Fibroblast of skin of back (primary cell): ENCODE measurements around the gene AUNIP.
A peak's percentile ranks its signal among the peaks of the same experiment; 100 is the strongest.
"Not testable (repeated sequence)": the region's sequence is repeated elsewhere in the genome, so short reads cannot be mapped to it uniquely, and the experiment has no call there.

Experiments
- DNase-seq: peaks from one replicate; pipeline ENCODE4 v3.0.0-alpha.2; 2013

Gene AUNIP

GRCh38 chr1:25863486-25864262 is 4.4 kb upstream of the AUNIP start:
- DNase-seq, result no peak

DNA sequence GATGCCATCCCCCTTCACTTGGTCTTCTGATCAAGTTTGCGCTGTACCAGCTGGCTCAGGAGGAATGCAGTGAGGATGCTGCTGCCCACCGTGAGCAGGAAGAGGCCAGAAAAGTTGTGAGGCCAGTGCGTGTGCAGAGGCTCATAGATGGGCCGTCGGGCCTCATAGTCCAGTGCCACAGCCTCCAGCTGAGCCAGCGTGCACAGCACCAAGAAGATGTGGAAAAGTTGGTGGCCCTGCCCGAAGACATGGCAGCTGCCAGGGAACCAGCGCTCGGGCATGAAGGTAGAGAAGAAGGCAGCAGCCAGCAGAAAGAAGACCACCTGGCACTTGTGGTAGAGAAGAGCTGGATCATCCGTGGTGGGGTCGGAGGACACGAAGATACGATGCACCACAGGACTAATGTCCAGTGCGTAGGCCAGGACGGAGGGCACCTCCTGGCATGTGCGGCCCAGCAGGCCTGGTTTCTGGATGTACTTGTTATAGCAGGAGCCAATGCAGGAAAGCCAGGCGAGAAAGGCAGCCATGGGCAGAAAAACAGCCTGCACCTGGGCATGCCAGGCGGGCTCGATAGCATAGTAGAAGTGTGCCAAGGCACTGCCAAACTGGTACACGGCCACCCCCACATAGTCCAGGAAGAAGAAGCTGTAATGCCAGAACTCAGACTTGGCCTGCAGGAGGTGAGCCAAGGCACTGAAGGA is 3.7 kb upstream of the AUNIP start:
- DNase-seq, result no peak

DNA sequence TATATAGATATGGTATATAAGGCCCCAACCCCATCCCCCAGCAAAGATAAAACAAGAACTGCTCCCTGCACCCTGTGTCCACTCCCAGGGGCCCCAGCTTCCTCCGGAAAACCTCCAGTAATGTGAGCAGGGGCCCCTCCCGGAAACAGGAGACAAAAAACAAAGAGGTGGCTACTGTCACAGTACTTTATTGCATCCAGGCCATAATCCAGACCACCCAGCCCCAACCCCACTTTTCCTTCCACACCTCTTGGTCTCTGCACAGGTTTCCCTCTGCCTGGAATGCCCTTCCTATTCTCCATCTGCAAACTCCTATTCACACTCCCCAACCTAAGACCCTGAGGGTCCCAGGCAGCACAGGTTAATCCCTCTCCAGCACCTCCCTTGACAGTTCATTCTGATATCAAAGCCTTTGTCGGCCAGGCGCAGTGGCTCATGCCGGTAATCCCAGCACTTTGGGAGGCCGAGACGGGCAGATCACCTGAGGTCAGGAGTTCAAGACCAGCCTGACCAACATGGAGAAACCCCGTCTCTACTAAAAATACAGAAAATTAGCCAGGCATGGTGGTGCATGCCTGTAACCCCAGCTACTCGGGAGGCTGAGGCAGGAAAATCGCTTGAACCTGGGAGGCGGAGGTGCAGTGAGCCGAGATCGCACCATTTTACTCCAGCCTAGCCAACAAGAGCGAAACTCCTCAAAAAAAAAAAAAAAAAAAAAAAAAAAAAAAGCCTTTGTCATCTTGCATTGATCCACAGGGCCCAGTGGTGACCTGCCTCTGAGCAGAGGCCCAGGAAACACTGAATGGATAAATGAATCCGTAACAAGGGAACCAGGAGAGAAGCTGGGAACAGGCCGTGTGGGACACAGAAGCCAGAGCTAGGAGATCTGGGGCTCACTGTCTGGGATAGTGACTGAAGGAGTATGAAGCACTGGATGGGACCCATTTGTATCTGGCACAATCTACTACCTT is 2.3 kb upstream of the AUNIP start:
- no peak for DNase-seq

- DNase-seq, result no peak
These were observed 763 bp downstream of the AUNIP start for GRCh38 chr1:25858494-25858893.

- no peak for DNase-seq
These were observed 2.4 kb downstream of the AUNIP start for GRCh38 chr1:25856856-25857255.

DNA sequence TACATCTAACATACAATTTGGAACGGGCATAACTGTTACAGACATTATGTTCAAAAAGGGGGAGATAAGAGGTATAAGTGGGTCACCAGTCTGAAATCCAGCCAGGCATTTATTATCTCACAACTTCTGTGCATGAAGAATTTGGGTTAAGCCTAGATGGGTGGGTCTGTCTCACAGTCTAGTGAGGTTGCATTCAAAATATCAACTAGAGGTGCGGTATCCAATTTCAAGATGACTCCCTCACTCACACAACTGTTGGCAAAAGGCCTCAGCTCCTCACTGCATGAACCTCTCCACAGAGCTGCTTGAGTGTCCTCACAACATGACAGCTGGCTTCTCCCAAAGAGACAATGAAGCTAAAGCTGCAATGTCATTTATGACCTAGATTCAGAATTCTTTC is 4.7 kb downstream of the AUNIP start:
- DNase-seq, result no peak

GRCh38 chr1:25848531-25848930 is 10.7 kb downstream of the AUNIP start:
- DNase-seq, result peak; percentile 12

- DNase-seq, result no peak
These were observed 11.3 kb downstream of the AUNIP start for GRCh38 chr1:25847929-25848328.

- DNase-seq, result no peak
These were observed 13.6 kb downstream of the AUNIP start for GRCh38 chr1:25845664-25846063.

DNA sequence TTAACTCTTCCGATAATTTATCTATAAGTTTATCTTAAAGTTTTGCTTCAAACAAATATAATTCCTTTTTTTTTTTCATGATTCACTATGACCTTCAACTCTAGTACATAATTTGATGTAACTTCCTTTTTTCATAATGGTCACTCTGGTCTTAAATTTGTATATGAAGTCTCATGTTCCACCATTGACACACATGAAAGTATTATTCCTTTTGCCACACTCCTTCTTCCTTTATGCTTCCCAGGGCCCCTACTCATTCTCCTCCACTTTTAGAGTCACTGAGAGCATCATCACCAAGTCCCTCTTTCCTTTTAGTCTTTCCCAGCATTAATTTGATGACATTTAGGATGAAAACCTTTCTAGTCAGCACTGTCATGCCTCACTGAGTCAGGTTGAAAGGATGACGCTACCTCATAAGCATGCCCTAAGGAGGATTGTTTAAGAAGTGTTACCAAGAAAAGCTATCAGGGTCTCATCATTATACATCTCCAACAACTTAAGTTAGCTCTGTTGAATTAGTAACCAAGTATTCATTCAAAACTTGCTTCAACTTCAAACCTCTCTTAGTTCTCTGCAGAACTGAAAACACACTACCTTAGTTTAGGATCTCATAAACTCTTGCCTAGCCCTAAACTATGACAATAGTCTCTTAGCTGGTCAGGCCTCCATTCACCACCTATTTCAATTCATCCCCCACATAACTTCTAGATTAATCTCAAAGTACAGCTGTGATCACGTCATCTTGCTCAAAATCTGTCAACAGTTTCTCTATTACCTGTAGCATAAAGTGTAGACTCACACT is 14.5 kb downstream of the AUNIP start:
- DNase-seq, result no peak

DNA sequence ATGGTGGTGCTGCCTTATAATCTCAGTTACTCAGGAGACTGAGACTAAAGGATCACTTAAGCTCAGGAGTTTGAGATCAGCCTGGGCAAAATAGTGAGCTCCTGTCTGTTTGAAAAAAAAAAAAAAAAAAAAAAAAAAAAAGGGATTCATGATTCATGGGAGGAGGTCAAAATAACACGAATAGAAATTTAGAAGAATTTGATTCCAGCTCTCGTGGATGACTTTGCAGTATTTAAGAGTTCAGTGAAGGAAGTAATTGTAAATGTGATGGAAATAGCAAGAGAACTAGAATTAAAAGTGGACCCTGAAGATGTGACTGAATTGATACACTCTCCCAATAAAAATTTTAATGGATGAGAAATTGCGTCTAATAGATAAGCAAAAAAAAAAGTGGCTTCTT is 15.8 kb downstream of the AUNIP start:
- DNase-seq, result no peak

- not testable (repeated sequence) for DNase-seq
These were observed 19.4 kb downstream of the AUNIP start for GRCh38 chr1:25839808-25840207.

GRCh38 chr1:25837262-25837875 is 21.9 kb downstream of the AUNIP start:
- no peak for DNase-seq

DNA sequence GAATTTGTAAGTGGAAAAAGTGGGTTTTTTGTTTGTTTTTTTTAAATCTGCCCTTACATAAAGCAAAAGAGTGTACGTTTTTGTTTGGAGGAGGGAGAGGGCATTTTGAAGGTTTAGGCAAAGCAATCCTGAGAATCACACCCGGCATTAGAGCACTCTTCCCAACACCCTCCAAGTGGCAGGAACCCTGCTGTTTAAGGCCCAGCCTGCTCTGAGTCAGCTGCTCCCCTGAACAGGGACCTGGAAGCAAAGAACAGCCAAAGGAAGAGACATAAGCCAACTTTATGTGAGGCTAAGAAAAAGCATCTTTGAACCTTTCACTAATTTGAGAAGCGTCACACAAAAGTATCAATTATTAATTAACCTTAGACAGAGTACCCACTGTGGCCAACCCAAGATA is 22.6 kb downstream of the AUNIP start:
- peak; percentile 18 for DNase-seq

DNA sequence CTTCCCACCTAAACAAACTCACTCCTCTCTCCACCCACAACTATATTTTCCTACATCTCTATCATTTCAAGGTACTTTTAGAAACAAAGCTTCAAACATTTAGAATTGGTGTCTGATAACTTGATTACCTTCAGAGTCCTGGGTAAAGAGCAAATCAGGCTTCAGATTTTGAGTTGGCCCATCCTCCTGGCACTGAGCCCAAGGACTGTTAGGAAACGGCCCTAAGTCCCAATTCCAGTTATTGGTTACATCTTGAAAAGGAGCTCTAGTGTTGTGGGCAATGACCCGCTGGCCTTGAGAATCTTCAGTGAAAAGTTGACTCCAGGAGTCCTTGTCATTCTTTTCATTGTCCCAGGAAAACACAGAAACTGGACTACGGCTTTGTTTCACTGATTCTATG is 24.4 kb downstream of the AUNIP start:
- DNase-seq, result no peak

DNA sequence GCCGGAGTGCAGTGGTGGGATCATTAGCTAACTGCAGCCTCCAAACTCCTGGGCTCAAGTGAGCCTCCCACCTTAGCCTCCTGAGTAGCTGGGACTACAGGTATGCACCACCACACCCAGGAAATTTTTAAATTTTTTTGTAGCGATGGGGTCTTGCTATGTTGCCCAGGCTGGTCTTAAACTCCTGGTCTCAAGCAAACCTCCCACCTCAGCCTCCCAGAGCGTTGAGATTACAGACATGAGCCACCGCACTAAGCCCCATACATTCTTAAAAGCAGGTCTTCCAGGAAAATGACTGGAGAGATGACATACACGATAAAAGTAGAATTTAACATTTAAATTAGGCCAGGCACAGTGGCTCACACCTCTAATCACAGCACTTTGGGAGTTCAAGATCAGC is 26.1 kb downstream of the AUNIP start:
- DNase-seq, result no peak

GRCh38 chr1:25832336-25833037 is 26.8 kb downstream of the AUNIP start:
- no peak for DNase-seq

GRCh38 chr1:25831569-25832196 is 27.6 kb downstream of the AUNIP start:
- DNase-seq, result no peak

DNA sequence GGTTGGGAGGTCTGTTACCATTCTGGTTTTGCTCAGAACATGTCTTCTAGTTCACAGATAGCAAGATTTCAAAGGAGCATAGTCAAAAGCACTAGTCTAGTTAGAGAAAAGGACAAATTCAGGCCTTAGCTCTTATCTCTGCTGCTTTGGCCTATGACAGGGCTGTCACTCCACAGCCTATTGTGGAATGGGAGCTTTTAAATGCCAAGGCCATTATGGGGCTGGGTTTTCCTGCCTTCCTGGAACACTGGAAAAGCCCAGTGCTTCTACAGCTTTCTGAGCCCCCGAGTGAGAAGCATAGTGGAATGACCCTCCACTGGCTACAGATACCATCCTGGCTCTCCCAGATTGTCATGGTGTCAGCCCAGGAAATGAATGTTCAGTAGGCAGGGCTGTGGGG is 30.2 kb downstream of the AUNIP start:
- no peak for DNase-seq

- DNase-seq, result no peak
These were observed 30.8 kb downstream of the AUNIP start for GRCh38 chr1:25828491-25828890.

GRCh38 chr1:25826571-25826970 is 32.7 kb downstream of the AUNIP start:
- DNase-seq, result no peak
